Aortic smooth muscle cell (primary cell): ENCODE data around the gene TAF11L11. TPM values are rescaled to one million over a fixed set of nuclear protein-coding genes. Genes with fewer than 3 reads are reported as not detected.

Experiments
- total RNA-seq: library from RNA; depleted of rRNA; stranded (reverse); fragments of >200 nt; gene quantifications from 2 replicates; pipeline ENCODE4 v1.2.3, GENCODE V29; 2014

TAF11L11 gene
- total RNA-seq: not detected in 2 replicates

GRCh38 chr5:17603880-17604279 is at the start of gene TAF11L11:
Gene TAF11L11, plus strand, starts transcription at chr5:17604183.

GRCh38 chr5:17585658-17586057 is 18.3 kb upstream of the TAF11L11 start, which contains the start of gene TAF11L7:
Gene TAF11L7, minus strand, starts transcription at chr5:17585758.

GRCh38 chr5:17590860-17591259 is 13.1 kb upstream of the TAF11L11 start, which contains the start of gene TAF11L8:
Gene TAF11L8, minus strand, starts transcription at chr5:17590960.

GRCh38 chr5:17594255-17594654 is 9.7 kb upstream of the TAF11L11 start, which contains the start of gene TAF11L9:
Gene TAF11L9, minus strand, starts transcription at chr5:17594394.

GRCh38 chr5:17597728-17598127 is 6.3 kb upstream of the TAF11L11 start, which contains the start of gene TAF11L10:
Gene TAF11L10, minus strand, starts transcription at chr5:17597828.

GRCh38 chr5:17610092-17610491 is 6.1 kb downstream of the TAF11L11 start, which contains the start of gene TAF11L12:
Gene TAF11L12, plus strand, starts transcription at chr5:17610392.

GRCh38 chr5:17631788-17632187 is 27.8 kb downstream of the TAF11L11 start, which contains the start of gene TAF11L13:
Gene TAF11L13, plus strand, starts transcription at chr5:17632088.

GRCh38 chr5:17634160-17634559 is 30.2 kb downstream of the TAF11L11 start, which contains the start of gene TAF11L14:
Gene TAF11L14, plus strand, starts transcription at chr5:17634460.

Other genes with a start within 250 kb of the TAF11L11 start
- not detected in 2 replicates for gene TAF11L2, start 106.0 kb upstream of the TAF11L11 start, total RNA-seq
- not detected in 2 replicates for gene TAF11L3, start 85.8 kb upstream of the TAF11L11 start, total RNA-seq
- not detected in 2 replicates for gene TAF11L4, start 82.4 kb upstream of the TAF11L11 start, total RNA-seq
- gene TAF11L5, start 78.9 kb upstream of the TAF11L11 start, total RNA-seq: not detected in 2 replicates
- gene TAF11L6, start 75.5 kb upstream of the TAF11L11 start, total RNA-seq: not detected in 2 replicates
- not detected in 2 replicates for gene TAF11L7, start 18.4 kb upstream of the TAF11L11 start, total RNA-seq
- gene TAF11L8, start 13.2 kb upstream of the TAF11L11 start, total RNA-seq: not detected in 2 replicates
- not detected in 2 replicates for gene TAF11L9, start 9.8 kb upstream of the TAF11L11 start, total RNA-seq
- gene TAF11L10, start 6.4 kb upstream of the TAF11L11 start, total RNA-seq: not detected in 2 replicates
- not detected in 2 replicates for gene TAF11L12, start 6.2 kb downstream of the TAF11L11 start, total RNA-seq
- gene TAF11L13, start 27.9 kb downstream of the TAF11L11 start, total RNA-seq: not detected in 2 replicates
- not detected in 2 replicates for gene TAF11L14, start 30.3 kb downstream of the TAF11L11 start, total RNA-seq